ENCODE measurements around the gene ITPR1.

The ITPR1 gene

GRCh38 chr3:4684976-4685375, 191.8 kb downstream of the ITPR1 start:
- Histone ChIP-seq H3K36me3 (ENCODE audit: insufficient read depth, low read length) (no peaks in the 10 kb centered on the region), H3K9me2 (ENCODE audit: low read depth, low read length) (no peaks in the 10 kb centered on the region), H3K27me3 (ENCODE audit: insufficient read depth, low read length) (no peaks in the 10 kb centered on the region), H3K9me3 (ENCODE audit: low read length) (no peaks in the 10 kb centered on the region), H4K20me1 (ENCODE audit: insufficient read depth, low read length) (no peaks in the 10 kb centered on the region), H3K4me3 (ENCODE audit: low read depth, low read length, poor library complexity, severe bottlenecking) (no peak overlapping the region), H3K79me2 (ENCODE audit: insufficient read depth, low read length) (no peaks in the 10 kb centered on the region), H3F3A (ENCODE audit: insufficient read depth, low read length) (no peaks in the 10 kb centered on the region), H3K27ac (ENCODE audit: low read depth, low read length, poor library complexity, severe bottlenecking) (no peak overlapping the region), H3K9ac (ENCODE audit: low read length) (no peak overlapping the region), H2AFZ (ENCODE audit: low read length) (no peak overlapping the region), H3K4me2 (ENCODE audit: low read length) (no peak overlapping the region), H3K4me1 (ENCODE audit: insufficient read depth, low read length, severe bottlenecking) (no peaks in the 10 kb centered on the region)
- TF ChIP-seq CTCF (IDR thresholded peaks at IDR 0.05; ENCODE audit: low read length) = no peak
- no peak for TF ChIP-seq EZH2 (IDR thresholded peaks at IDR 0.05; ENCODE audit: borderline replicate concordance, low read length)

GRCh38 chr3:4685673-4686345, 192.7 kb downstream of the ITPR1 start:
- Histone ChIP-seq H3K4me3 (ENCODE audit: low read depth, low read length, poor library complexity, severe bottlenecking) (no peak overlapping the region), H3K4me1 (ENCODE audit: insufficient read depth, low read length, severe bottlenecking) (no peaks in the 10 kb centered on the region), H2AFZ (ENCODE audit: low read length) (no peak overlapping the region), H4K20me1 (ENCODE audit: insufficient read depth, low read length) (no peaks in the 10 kb centered on the region), H3K9me2 (ENCODE audit: low read depth, low read length) (no peaks in the 10 kb centered on the region), H3K36me3 (ENCODE audit: insufficient read depth, low read length) (no peaks in the 10 kb centered on the region), H3K79me2 (ENCODE audit: insufficient read depth, low read length) (no peaks in the 10 kb centered on the region), H3K27me3 (ENCODE audit: insufficient read depth, low read length) (no peaks in the 10 kb centered on the region), H3K9me3 (ENCODE audit: low read length) (no peaks in the 10 kb centered on the region), H3K9ac (ENCODE audit: low read length) (no peak overlapping the region), H3K27ac (ENCODE audit: low read depth, low read length, poor library complexity, severe bottlenecking) (no peak overlapping the region), H3K4me2 (ENCODE audit: low read length) (no peak overlapping the region), H3F3A (ENCODE audit: insufficient read depth, low read length) (no peaks in the 10 kb centered on the region)
- TF ChIP-seq CTCF (IDR thresholded peaks at IDR 0.05; ENCODE audit: low read length) (no peak), EZH2 (IDR thresholded peaks at IDR 0.05; ENCODE audit: borderline replicate concordance, low read length) (no peak)

- Histone ChIP-seq H3K27me3 (ENCODE audit: insufficient read depth, low read length) (no peaks in the 10 kb centered on the region), H3K79me2 (ENCODE audit: insufficient read depth, low read length) (no peaks in the 10 kb centered on the region), H3K9me3 (ENCODE audit: low read length) (no peaks in the 10 kb centered on the region), H3K9me2 (ENCODE audit: low read depth, low read length) (no peaks in the 10 kb centered on the region), H4K20me1 (ENCODE audit: insufficient read depth, low read length) (no peaks in the 10 kb centered on the region), H3K4me1 (ENCODE audit: insufficient read depth, low read length, severe bottlenecking) (no peaks in the 10 kb centered on the region), H3K36me3 (ENCODE audit: insufficient read depth, low read length) (no peaks in the 10 kb centered on the region), H3K4me2 (ENCODE audit: low read length) (no peak overlapping the region), H3K4me3 (ENCODE audit: low read depth, low read length, poor library complexity, severe bottlenecking) (no peak overlapping the region), H3K27ac (ENCODE audit: low read depth, low read length, poor library complexity, severe bottlenecking) (no peak overlapping the region), H3F3A (ENCODE audit: insufficient read depth, low read length) (no peaks in the 10 kb centered on the region), H2AFZ (ENCODE audit: low read length) (no peak overlapping the region), H3K9ac (ENCODE audit: low read length) (no peak overlapping the region)
- no peak for TF ChIP-seq CTCF (IDR thresholded peaks at IDR 0.05; ENCODE audit: low read length)
- TF ChIP-seq EZH2 (IDR thresholded peaks at IDR 0.05; ENCODE audit: borderline replicate concordance, low read length) = no peak
Observed at GRCh38 chr3:4686619-4687018, 193.5 kb downstream of the ITPR1 start.
